CD4-positive, alpha-beta T cell (primary cell): Measurements from ENCODE around the gene TMEM151B. TPM values are rescaled to one million over a fixed set of nuclear protein-coding genes. Genes with fewer than 3 reads are reported as not detected.

Experiments used
- ATAC-seq: fragments of 200-7000 bp; cut with Tn5 transposase; one replicate; pipeline ENCODE4 v1.10.0; 2022; ENCODE audit warnings: mild to moderate bottlenecking; ENCODE audit not compliant: poor library complexity
- CTCF ChIA-PET: fragments of 350-600 bp; sonication (Branson Sonifier 250); formaldehyde crosslinking; loops from one replicate; lab custom pipeline; 2021; ENCODE audit warnings: antibody characterized with exemption, inconsistent platforms; lab: Charles Lee
- POLR2A ChIA-PET: fragments of 350-600 bp; sonication (Branson Sonifier 250); formaldehyde crosslinking; loops from one replicate; lab custom pipeline; 2021; ENCODE audit warnings: antibody characterized with exemption, inconsistent platforms; lab: Charles Lee
- DNase-seq, 14 experiments: peaks; one replicate each; pipeline ENCODE4 v3.0.0-alpha.2; 2013 to 2020; ENCODE audit warnings: mixed read lengths in 2 of 14
- H3K27ac ChIP-seq, 2 donors: one replicate each; pipeline versions ENCODE4 v1.5.1 to v1.7.0; 2013; ENCODE audit warnings: low read length in 2 of 2, low read depth in 1 of 2, mild to moderate bottlenecking in 1 of 2
- H3K27me3 ChIP-seq, 2 experiments: 1 replicate in 1 of 2; 2 replicates in 1 of 2; pipeline versions ENCODE4 v1.6.1 to v1.7.0; 2013; ENCODE audit warnings: low read length in 2 of 2, control low read depth in 1 of 2, mild to moderate bottlenecking in 1 of 2, moderate library complexity in 1 of 2; ENCODE audit not compliant: insufficient read depth in 2 of 2, control insufficient read depth in 1 of 2
- H3K36me3 ChIP-seq: one replicate; pipeline ENCODE4 v1.6.1; 2013; ENCODE audit warnings: low read length, control low read depth; ENCODE audit not compliant: insufficient read depth
- H3K4me1 ChIP-seq: one replicate; pipeline ENCODE4 v1.6.1; 2013; ENCODE audit warnings: low read length, control low read depth; ENCODE audit not compliant: insufficient read depth
- H3K4me3 ChIP-seq: one replicate; pipeline ENCODE4 v1.5.1; 2013; ENCODE audit warnings: mild to moderate bottlenecking, low read length, moderate library complexity
- H3K9me3 ChIP-seq, 2 experiments: 1 replicate in 1 of 2; 2 replicates in 1 of 2; pipeline versions ENCODE4 v1.6.1 to v1.7.0; 2013; ENCODE audit warnings: low read length in 2 of 2, mild to moderate bottlenecking in 2 of 2, control low read depth in 1 of 2, moderate library complexity in 1 of 2; ENCODE audit not compliant: control insufficient read depth in 1 of 2, insufficient read depth in 1 of 2
- H3K27ac Mint-ChIP-seq: one replicate; pipeline ENCODE4 v1.8.0; 2020; ENCODE audit warnings: mixed read lengths
- H3K27me3 Mint-ChIP-seq: one replicate; pipeline ENCODE4 v1.8.0; 2021; ENCODE audit warnings: mixed read lengths
- H3K36me3 Mint-ChIP-seq: one replicate; pipeline ENCODE4 v1.8.0; 2021; ENCODE audit warnings: low read depth, mixed read lengths
- H3K4me1 Mint-ChIP-seq: one replicate; pipeline ENCODE4 v1.8.0; 2021; ENCODE audit warnings: low read depth, mixed read lengths
- H3K4me3 Mint-ChIP-seq: one replicate; pipeline ENCODE4 v1.8.0; 2020; ENCODE audit warnings: mild to moderate bottlenecking, mixed read lengths
- H3K9me3 Mint-ChIP-seq: one replicate; pipeline ENCODE4 v1.8.0; 2020; ENCODE audit warnings: mixed read lengths
- intact Hi-C, 2 experiments: fragments of 100-400 bp; cut with DNase I in 1 of 2; cut with micrococcal nuclease in 1 of 2; formaldehyde crosslinking; loops; one replicate each; pipeline versions ENCODE4 v1.15.1 to v1.9.0; 2023 to 2025; cut with DNase I, micrococcal nuclease
- total RNA-seq, 174 experiments: library from RNA in 2 of 174; stranded (reverse) in 2 of 174; gene quantifications; one replicate each; pipeline ENCODE4 v1.2.3 and lab custom pipeline; 2021 to 2026
- TF ChIP-seq, protein P1 (sequence below): fragments of 200-600 bp; IDR thresholded peaks from one replicate; pipeline ENCODE4 v1.8.0; 2022; ENCODE audit warnings: antibody characterized with exemption, mild to moderate bottlenecking

Gene TMEM151B
- total RNA-seq, 2 experiments from 2014 or later: not detected

- intact Hi-C loops: loop anchor here in 1 of 2 experiments (2.0 kb wide), 1 partner anchor 166 kb away; no protein-coding TSS in a partner anchor
Observed at GRCh38 chr6:44339301-44339700, 69.1 kb downstream of the TMEM151B start.

GRCh38 chr6:44339763-44340625, 69.7 kb downstream of the TMEM151B start:
- Histone ChIP-seq H3K36me3 (no peaks in the 10 kb centered on the region), H3K9me3 (peaks cover 0 to 8% of the 10 kb centered on the region in 2 experiments), H3K4me3 (no peak overlapping the region), H3K27me3 (peaks cover 33 to 39% of the 10 kb centered on the region in 2 experiments), H3K4me1 (peaks cover 8% of the 10 kb centered on the region), H3K27ac (no peak overlapping the region)
- ChIA-PET CTCF (interaction anchor here (1.4 kb wide), 1 partner anchor 72 kb away, joined by 4 read pairs; no protein-coding TSS in a partner anchor), POLR2A (interaction anchor here (0.9 kb wide), 1 partner anchor 31 kb away, joined by 3 read pairs; no protein-coding TSS in a partner anchor)
- Mint-ChIP-seq H3K27me3 (peaks cover 48% of the 10 kb centered on the region), H3K9me3 (no peaks in the 10 kb centered on the region), H3K36me3 (no peaks in the 10 kb centered on the region), H3K4me3 (no peak overlapping the region), H3K4me1 (no peaks in the 10 kb centered on the region), H3K27ac (no peak overlapping the region)
- TF ChIP-seq, protein P1, sequence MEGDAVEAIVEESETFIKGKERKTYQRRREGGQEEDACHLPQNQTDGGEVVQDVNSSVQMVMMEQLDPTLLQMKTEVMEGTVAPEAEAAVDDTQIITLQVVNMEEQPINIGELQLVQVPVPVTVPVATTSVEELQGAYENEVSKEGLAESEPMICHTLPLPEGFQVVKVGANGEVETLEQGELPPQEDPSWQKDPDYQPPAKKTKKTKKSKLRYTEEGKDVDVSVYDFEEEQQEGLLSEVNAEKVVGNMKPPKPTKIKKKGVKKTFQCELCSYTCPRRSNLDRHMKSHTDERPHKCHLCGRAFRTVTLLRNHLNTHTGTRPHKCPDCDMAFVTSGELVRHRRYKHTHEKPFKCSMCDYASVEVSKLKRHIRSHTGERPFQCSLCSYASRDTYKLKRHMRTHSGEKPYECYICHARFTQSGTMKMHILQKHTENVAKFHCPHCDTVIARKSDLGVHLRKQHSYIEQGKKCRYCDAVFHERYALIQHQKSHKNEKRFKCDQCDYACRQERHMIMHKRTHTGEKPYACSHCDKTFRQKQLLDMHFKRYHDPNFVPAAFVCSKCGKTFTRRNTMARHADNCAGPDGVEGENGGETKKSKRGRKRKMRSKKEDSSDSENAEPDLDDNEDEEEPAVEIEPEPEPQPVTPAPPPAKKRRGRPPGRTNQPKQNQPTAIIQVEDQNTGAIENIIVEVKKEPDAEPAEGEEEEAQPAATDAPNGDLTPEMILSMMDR: no peak
- ATAC-seq (no peak), DNase-seq (no peak)
- intact Hi-C loops: loop anchor here in 1 of 2 experiments (2.0 kb wide), 1 partner anchor 167 kb away; no protein-coding TSS in a partner anchor

More at GRCh38 chr6:44339301-44339700, 69.1 kb downstream of the TMEM151B start:
- no peaks in the 10 kb centered on the region for H3K9me3 Mint-ChIP-seq
- no peak overlapping the region for H3K4me3 Mint-ChIP-seq
- TF ChIP-seq, protein P1: no peak
- Histone ChIP-seq H3K4me1 (peaks cover 8% of the 10 kb centered on the region), H3K36me3 (no peaks in the 10 kb centered on the region), H3K9me3 (peaks cover 0 to 8% of the 10 kb centered on the region in 2 experiments), H3K27me3 (peaks cover 28 to 34% of the 10 kb centered on the region in 2 experiments), H3K27ac (no peak overlapping the region), H3K4me3 (no peak overlapping the region)
- POLR2A ChIA-PET: interaction anchor here (0.9 kb wide), 1 partner anchor 30 kb away, joined by 3 read pairs; no protein-coding TSS in a partner anchor
- DNase-seq (no peak), ATAC-seq (no peak)
- H3K36me3 Mint-ChIP-seq: no peaks in the 10 kb centered on the region
- H3K4me1 Mint-ChIP-seq: no peaks in the 10 kb centered on the region
- peaks cover 41% of the 10 kb centered on the region for H3K27me3 Mint-ChIP-seq
- no peak overlapping the region for H3K27ac Mint-ChIP-seq
- CTCF ChIA-PET: interaction anchor here (0.9 to 2.5 kb wide), 3 partner anchors 71 to 166 kb away, joined by 3 to 12 read pairs (median 4); no protein-coding TSS in a partner anchor

GRCh38 chr6:44341095-44341890, 71.0 kb downstream of the TMEM151B start:
- ATAC-seq (no peak), DNase-seq (no peak)
- Mint-ChIP-seq H3K9me3 (no peaks in the 10 kb centered on the region), H3K27ac (no peak overlapping the region), H3K36me3 (no peaks in the 10 kb centered on the region), H3K4me1 (no peaks in the 10 kb centered on the region), H3K4me3 (no peak overlapping the region), H3K27me3 (peaks cover 56% of the 10 kb centered on the region)
- peaks cover 38 to 47% of the 10 kb centered on the region in 2 experiments for H3K27me3 ChIP-seq
- no peak overlapping the region for H3K4me3 ChIP-seq
- TF ChIP-seq, protein P1: no peak
- peaks cover 8% of the 10 kb centered on the region for H3K4me1 ChIP-seq
- H3K36me3 ChIP-seq: no peaks in the 10 kb centered on the region
- H3K27ac ChIP-seq: no peak overlapping the region
- H3K9me3 ChIP-seq: peaks cover 0 to 8% of the 10 kb centered on the region in 2 experiments
- POLR2A ChIA-PET: no interaction called here
- CTCF ChIA-PET: no interaction called here
- intact Hi-C loops: no loop called here
